Neural cell (in vitro differentiated cells): ENCODE results near the gene DNAH7.

Source experiments
- POLR2AphosphoS5 ChIP-seq: IDR thresholded peaks from 2 replicates; pipeline ENCODE4 v1.6.1; 2012
- TF ChIP-seq, protein P1 (sequence below): fragments of 450-650 bp; IDR thresholded peaks from 2 replicates; pipeline ENCODE4 v1.5.1; 2014; ENCODE audit warnings: antibody characterized with exemption, mild to moderate bottlenecking, moderate library complexity; ENCODE audit not compliant: poor library complexity, severe bottlenecking

DNA sequence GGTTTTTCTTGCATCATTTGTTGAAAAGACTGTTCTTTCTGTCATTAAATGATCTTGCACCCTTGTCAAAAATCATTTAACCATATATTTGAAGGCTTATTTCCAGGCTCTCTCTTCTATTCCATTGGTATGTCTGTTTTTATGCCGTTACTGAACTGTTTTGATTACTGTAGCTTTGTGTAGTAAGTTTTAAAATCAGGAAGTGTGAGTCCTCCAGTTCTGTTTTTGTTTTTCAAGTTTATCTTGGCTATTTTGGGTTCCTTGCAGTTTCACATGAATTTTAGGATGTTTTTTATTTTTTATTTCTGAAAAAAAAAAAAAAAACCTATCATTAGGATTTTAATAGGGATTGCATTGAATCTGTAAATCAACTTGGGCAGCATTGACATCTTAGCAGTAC is 372.6 kb downstream of the DNAH7 start:
- TF ChIP-seq, protein P1, sequence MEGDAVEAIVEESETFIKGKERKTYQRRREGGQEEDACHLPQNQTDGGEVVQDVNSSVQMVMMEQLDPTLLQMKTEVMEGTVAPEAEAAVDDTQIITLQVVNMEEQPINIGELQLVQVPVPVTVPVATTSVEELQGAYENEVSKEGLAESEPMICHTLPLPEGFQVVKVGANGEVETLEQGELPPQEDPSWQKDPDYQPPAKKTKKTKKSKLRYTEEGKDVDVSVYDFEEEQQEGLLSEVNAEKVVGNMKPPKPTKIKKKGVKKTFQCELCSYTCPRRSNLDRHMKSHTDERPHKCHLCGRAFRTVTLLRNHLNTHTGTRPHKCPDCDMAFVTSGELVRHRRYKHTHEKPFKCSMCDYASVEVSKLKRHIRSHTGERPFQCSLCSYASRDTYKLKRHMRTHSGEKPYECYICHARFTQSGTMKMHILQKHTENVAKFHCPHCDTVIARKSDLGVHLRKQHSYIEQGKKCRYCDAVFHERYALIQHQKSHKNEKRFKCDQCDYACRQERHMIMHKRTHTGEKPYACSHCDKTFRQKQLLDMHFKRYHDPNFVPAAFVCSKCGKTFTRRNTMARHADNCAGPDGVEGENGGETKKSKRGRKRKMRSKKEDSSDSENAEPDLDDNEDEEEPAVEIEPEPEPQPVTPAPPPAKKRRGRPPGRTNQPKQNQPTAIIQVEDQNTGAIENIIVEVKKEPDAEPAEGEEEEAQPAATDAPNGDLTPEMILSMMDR = no peak
- no peak for TF ChIP-seq POLR2AphosphoS5
